ENCODE data around the gene MYO1E. TPM values are rescaled to one million over a fixed set of nuclear protein-coding genes. Genes with fewer than 3 reads are reported as not detected.
"Not testable (repeated sequence)": the region's sequence is repeated elsewhere in the genome, so short reads cannot be mapped to it uniquely, and the experiment has no call there.

Gene MYO1E
- 92.3 and 97.3 TPM in 2 replicates for total RNA-seq (2014; rRNA removed; shearing (Covaris generic))

DNA sequence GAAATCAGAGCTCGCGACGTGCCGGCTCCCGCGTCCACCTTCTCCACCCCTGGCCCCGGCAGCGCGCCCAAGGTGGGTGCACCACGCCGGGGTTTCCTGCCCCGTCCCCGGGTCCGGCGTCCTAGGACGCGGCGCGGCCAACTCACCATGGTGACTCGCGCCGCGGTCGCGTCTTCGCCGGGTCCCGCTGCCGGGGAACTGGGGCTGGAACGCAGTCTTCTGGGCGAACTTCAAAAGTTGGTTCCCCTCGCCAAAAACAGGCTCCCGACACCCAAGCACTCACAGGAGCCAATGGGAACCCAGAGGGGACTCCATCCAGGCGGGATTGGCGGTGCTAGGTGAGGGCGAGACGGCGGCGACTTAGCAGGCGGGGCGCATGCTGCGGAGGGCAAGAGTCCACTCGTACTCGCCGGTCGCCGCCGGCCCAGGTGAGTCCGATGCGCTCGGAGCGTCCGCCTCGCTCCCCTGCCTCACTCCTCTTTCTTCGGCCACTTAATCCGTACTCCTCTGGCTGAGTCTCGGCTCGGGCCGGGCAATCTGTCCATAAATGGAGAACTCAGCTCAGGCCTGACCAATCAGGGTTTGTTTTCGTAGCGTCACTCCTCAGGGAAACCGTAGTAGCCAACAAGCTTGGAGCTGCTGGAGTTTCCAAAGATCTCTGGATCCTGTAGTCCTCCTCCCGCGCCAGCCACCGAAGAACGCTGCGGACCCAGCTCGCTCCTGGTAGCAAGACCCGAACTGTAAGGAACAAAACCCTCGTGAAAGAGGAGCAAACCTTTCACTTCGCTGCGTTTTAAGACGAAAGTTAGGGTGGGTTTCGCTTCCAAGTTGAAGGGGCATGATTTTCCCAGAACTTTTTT is at the start of gene MYO1E:
Gene MYO1E (minus strand): TSS at position 520 of the 860 bp plus-strand sequence. CDS start 371 bp downstream, at position 149.
- peak; percentile 96 for DNase-seq (ENCODE audit: low read depth)

DNA sequence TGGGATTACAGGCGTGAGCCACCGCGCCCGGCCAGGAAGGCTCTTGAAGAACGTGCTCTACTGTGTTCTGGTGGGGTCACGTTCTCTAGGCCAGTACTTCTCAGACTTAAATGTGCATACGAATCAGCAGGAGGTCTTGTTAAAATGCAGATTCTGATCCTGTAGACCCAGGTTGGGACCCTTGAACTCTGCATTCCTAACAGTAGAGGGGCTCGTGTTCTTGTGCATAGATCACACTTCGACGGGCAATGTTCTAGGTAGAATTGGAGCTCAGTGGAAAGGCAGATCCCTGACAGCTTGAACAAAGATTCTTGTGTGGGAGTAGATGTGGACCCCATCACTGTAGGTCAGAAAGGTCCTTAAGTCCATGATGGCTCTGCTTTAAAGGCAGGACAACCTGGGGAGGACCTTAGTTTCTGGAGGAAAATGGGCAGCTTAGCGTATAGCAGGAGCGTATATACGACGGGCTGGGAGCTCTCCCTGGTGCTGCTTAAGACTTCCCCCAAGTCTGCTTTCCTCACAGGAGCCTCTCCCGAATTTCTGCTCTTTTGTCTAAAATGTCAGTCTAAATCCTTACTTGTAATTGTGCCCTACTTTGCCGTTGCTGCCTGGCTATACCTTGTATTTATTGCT is 48.4 kb upstream of the MYO1E start:
- no peak for DNase-seq (ENCODE audit: low read depth)

DNA sequence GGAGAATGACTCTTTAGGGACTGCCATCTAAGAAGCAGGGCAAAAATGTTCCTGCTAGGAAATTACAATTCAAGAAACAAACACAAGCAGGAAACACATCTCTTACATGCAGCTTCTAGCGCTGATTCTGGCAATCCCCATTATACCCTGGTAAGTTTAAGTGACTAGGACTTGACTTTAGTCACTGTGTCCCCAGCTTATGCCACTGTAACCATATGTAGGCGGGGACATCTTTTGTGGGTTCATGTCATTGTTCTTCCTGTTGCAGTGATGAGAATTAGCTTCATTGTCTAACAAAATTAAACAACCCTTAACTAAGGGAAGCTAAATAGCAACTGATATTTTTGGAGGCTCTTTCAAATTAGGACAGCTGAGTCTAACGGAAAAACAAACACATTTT is 47.4 kb upstream of the MYO1E start:
- no peak for DNase-seq (ENCODE audit: low read depth)

DNA sequence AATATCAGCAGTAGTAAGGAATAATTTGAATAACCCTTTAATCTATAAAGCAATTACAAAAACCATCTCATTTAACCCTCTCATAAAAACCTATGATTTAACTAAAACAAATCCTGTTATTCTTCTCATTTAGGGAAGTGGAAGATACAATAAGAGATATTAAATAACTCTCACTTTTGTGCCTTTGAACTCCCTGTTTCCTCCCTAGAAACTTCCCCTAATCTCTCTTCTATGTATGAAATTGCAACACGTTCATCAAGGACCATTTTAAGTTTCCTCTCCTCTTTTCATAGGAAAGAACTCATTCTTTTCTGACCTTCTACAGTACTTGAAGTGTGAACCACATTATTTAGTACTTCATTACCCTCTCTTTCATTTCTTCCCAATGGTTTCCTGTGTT is 46.5 kb upstream of the MYO1E start:
- no peak for DNase-seq (ENCODE audit: low read depth)

- no peak for DNase-seq (ENCODE audit: low read depth)
Observed at GRCh38 chr15:59416816-59417215, 44.1 kb upstream of the MYO1E start.

DNA sequence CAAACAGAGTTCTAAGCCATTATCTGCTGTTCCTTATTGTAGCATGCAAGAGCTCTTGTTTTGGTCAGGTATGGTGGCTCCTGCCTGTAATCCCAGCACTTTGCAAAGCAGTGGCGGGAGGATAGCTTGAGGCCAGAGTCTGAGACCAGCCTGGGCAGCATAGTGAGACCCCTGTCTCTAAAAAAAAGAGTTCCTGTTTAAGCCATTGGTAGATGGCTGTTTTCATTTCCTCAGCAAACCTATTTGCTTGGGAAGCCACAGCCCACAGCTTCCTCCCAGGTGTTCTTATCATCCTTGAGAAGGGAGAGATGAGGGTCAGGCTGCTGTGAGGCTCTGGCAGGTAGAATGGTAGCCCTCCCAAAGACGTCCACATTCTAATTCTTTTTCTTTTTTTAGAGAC is 40.9 kb upstream of the MYO1E start:
- no peak for DNase-seq (ENCODE audit: low read depth)

- DNase-seq (ENCODE audit: low read depth), result no peak
Observed at GRCh38 chr15:59410391-59410896, 37.8 kb upstream of the MYO1E start.

- no peak for DNase-seq (ENCODE audit: low read depth)
Observed at GRCh38 chr15:59407946-59408345, 35.3 kb upstream of the MYO1E start.

- DNase-seq (ENCODE audit: low read depth), result no peak
Observed at GRCh38 chr15:59406446-59406845, 33.8 kb upstream of the MYO1E start.

- no peak for DNase-seq (ENCODE audit: low read depth)
Observed at GRCh38 chr15:59405079-59405478, 32.4 kb upstream of the MYO1E start.

- no peak for DNase-seq (ENCODE audit: low read depth)
Observed at GRCh38 chr15:59401824-59402569, 29.3 kb upstream of the MYO1E start.

DNA sequence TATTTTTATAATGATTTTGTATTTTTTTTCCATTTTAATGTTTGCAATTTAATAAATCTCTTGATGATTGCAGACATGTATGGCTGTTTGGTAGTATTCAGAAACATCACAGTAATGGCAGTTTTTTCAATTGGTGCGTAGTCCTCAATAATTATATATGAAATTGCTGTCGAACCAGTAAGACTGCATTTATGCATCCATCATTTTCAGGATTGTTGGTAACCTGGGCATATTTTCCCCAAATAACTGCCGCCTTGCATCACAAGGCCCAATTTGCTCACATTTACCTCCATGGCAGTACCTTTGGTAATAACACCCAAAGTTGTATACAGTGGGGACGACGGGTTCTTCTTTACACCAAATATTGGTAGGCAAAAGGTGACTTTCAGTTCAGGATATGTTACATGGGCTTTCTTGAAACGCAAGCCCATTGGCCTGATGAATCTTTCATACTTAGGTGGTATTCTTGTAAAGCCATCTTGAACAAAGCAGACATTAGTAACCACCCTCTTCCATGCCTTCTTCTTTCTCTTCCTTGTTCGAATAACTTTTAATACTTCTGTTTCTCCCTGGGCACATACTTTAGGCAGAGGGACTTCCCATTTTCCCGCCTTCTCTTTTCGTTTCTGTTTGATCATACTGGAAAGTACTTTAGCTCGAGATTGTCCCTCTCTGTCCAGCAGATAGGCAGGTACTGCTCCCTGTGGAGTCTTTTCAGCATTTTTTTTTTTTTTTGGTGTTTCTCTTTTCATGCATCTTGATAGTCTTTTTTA is 28.6 kb upstream of the MYO1E start:
- not testable (repeated sequence) for DNase-seq (ENCODE audit: low read depth)

DNA sequence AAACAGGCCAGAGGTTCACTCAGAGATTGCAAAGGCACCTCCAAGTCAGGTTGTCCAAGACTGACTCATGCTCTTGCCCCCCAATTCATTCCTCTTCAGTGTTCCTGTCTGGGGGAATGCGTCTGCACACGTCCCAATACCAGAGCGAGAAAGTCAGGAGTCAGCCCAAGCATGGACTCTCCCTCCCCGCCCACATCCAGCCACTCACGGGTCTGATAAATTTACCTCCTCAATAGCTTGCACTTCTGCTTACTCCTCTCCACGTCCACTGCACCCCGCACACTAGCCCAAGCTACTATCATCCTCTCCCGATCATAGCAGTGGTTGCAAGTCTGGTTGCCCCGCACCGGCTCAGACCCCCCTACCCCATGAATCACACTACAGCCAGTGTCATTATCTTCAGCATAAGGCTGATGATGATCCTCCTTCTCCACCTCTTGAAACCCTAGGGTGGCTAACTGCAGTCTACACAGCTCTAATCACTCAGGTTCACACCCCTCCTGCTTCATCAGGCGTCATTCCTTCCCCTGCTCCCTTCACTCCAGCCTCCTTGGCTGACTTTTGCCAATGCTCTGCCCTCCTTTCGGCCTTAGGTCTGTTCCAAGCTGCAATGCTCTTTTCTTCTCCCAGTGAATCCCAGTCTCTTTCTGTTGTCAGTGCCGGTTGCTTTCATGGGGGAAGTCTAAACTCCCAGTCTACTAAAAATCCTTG is 27.6 kb upstream of the MYO1E start:
- no peak for DNase-seq (ENCODE audit: low read depth)

- no peak for DNase-seq (ENCODE audit: low read depth)
Observed at GRCh38 chr15:59399465-59400102, 26.9 kb upstream of the MYO1E start.

- DNase-seq (ENCODE audit: low read depth), result no peak
Observed at GRCh38 chr15:59398220-59398619, 25.5 kb upstream of the MYO1E start.

GRCh38 chr15:59396679-59397078 is 24.0 kb upstream of the MYO1E start:
- DNase-seq (ENCODE audit: low read depth), result no peak

- DNase-seq (ENCODE audit: low read depth), result no peak
Observed at GRCh38 chr15:59396211-59396610, 23.5 kb upstream of the MYO1E start.

- no peak for DNase-seq (ENCODE audit: low read depth)
Observed at GRCh38 chr15:59394166-59394661, 21.5 kb upstream of the MYO1E start.

DNA sequence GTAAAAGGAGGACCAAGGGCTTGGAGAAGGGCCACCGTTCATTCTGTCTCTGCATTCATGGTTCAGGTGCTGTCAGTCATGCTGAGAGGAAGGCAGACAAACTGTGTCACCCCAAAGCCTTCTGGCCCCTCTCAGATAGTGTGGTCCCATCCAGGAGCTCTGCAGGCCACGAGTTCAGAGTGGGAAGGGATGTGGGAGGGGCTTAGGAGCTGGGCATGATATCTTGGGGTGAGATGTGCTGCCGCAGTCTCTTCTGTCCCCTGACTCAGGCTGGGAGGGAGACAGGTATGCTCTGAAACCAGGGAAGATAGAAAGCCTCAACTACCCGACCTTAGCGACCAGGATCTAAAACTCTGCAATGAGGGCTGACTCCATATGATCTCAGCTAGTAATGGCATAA is 19.6 kb upstream of the MYO1E start:
- DNase-seq (ENCODE audit: low read depth), result no peak

DNA sequence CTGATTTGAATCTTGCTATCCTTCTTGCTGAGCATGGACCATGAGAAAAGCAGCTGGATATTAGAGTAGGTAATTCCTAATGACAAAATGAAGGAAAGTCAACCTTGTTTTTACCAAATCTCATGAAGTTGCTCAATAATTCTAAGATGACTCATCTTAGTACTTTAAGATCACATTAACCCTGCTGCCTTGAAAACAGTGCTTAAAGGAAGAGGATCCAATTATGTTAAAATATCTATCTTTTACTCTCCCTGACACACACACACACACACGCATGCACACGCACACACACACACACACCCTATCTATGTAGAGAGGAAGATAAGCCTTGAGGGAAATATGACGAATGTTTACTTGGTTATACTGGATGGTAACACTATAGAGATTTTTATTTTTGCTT is 16.0 kb upstream of the MYO1E start:
- DNase-seq (ENCODE audit: low read depth), result no peak
